ENCODE data around the gene RAB4A. TPM values are rescaled to one million over a fixed set of nuclear protein-coding genes. Genes with fewer than 3 reads are reported as not detected.

The RAB4A gene
- total RNA-seq, 1 donor from 2014 or later, result 44.1 TPM

DNA sequence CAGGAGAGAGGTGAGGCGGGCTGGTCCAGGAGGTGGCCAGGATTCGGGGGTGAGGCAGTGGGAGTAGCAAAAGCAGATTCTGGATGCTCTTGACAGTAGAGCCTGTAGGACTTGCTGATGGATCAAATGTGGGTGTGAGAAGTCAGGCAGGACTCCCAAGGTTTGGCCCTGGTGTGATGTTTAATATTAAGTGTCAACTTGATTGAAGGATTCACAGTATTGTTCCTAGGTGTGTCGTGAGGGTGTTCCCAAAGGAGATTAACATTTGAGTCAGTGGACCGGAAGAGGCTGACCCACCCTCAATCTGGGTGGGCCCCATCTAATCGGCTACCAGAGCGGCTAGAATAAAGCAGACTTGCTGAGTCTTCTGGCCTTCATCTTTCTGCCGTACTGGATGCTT lies 6.8 kb upstream of the RAB4A start:
- peaks cover 15% of the 10 kb centered on the region for H3K36me3 Mint-ChIP-seq
- H3K9me3 ChIP-seq (ENCODE audit: low read depth), result no peaks in the 10 kb centered on the region
- H3K27me3 Mint-ChIP-seq (ENCODE audit: insufficient read depth, low read depth), result peaks cover 3% of the 10 kb centered on the region
- peaks cover 16% of the 10 kb centered on the region for H3K9me3 Mint-ChIP-seq
- peaks cover 3% of the 10 kb centered on the region for H3F3A ChIP-seq (ENCODE audit: low read depth)
- H3K4me3 Mint-ChIP-seq, result no peak overlapping the region
- peaks cover 7% of the 10 kb centered on the region for H3K4me1 Mint-ChIP-seq
- H3K4me2 ChIP-seq, result no peak overlapping the region
- H4K20me1 ChIP-seq (ENCODE audit: low read depth), result no peaks in the 10 kb centered on the region
- TF ChIP-seq CTCF (IDR thresholded peaks at IDR 0.05) (no peak), EZH2phosphoT487 (IDR thresholded peaks at IDR 0.05) (no peak), EZH2 (IDR thresholded peaks at IDR 0.05) (no peak)
- H2AFZ ChIP-seq (replicated peaks), result no peak overlapping the region
- no peak overlapping the region for H3K27ac Mint-ChIP-seq
- H3K27ac ChIP-seq, result no peak overlapping the region
- no peaks in the 10 kb centered on the region for H3K4me1 ChIP-seq
- H3K9ac ChIP-seq, result no peak overlapping the region
- no peak overlapping the region for H3K4me3 ChIP-seq
- H3K79me2 ChIP-seq (ENCODE audit: low read depth), result no peaks in the 10 kb centered on the region
- no peak for DNase-seq (ENCODE audit: low spot score)
- H3K27me3 ChIP-seq, result no peaks in the 10 kb centered on the region
- H3K36me3 ChIP-seq, result no peaks in the 10 kb centered on the region

DNA sequence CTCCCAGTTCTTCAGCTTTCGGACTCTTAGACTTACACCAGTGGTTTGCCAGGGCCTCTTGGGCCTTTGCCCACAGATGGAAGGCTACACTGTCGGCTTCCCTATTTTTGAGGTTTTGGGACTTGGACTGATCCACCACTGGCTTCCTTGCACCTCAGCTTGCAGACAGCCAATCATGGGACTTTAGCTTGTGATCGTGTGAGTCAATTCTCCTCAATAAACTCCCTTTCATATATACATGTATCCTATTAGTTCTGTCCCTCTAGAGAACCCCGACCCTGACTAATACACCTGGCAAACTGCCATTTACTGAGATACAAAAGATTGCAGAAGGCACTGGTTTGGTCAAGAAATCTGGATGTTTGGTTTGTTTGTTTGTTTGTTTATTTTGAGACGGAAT lies 6.4 kb upstream of the RAB4A start:
- H3K36me3 ChIP-seq, result no peaks in the 10 kb centered on the region
- H3K27me3 Mint-ChIP-seq (ENCODE audit: insufficient read depth, low read depth), result peaks cover 3% of the 10 kb centered on the region
- DNase-seq (ENCODE audit: low spot score), result no peak
- H3K4me1 Mint-ChIP-seq, result peaks cover 7% of the 10 kb centered on the region
- H2AFZ ChIP-seq (replicated peaks), result no peak overlapping the region
- H3K27me3 ChIP-seq, result no peaks in the 10 kb centered on the region
- H3K9ac ChIP-seq, result no peak overlapping the region
- no peak overlapping the region for H3K4me3 Mint-ChIP-seq
- H3K36me3 Mint-ChIP-seq, result peaks cover 15% of the 10 kb centered on the region
- H3K9me3 ChIP-seq (ENCODE audit: low read depth), result no peaks in the 10 kb centered on the region
- peaks cover 16% of the 10 kb centered on the region for H3K9me3 Mint-ChIP-seq
- TF ChIP-seq EZH2phosphoT487 (IDR thresholded peaks at IDR 0.05) (no peak), EZH2 (IDR thresholded peaks at IDR 0.05) (no peak), CTCF (IDR thresholded peaks at IDR 0.05) (no peak)
- H3K4me3 ChIP-seq, result no peak overlapping the region
- no peaks in the 10 kb centered on the region for H4K20me1 ChIP-seq (ENCODE audit: low read depth)
- H3K4me2 ChIP-seq, result no peak overlapping the region
- H3K27ac ChIP-seq, result no peak overlapping the region
- peaks cover 6% of the 10 kb centered on the region for H3F3A ChIP-seq (ENCODE audit: low read depth)
- no peaks in the 10 kb centered on the region for H3K79me2 ChIP-seq (ENCODE audit: low read depth)
- no peak overlapping the region for H3K27ac Mint-ChIP-seq
- H3K4me1 ChIP-seq, result no peaks in the 10 kb centered on the region

DNA sequence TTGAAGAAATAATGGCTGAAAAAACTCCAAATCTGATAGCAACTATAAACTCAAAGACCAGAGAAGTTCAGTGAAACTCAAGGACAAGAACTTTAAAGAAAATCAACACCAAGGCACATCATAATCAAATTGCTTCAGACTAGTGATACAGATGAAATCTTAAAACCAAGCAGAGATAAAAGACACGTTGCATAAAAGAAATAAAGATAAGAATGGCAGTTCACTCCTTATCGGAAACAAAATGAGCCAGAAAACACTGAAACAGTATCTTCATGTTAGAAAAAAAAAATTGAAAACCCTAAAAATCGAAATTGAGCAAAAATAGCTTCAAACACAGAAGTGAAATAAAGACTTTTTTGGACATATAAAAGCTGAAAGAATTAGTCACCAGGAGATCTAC lies 4.6 kb upstream of the RAB4A start:
- no peaks in the 10 kb centered on the region for H3K79me2 ChIP-seq (ENCODE audit: low read depth)
- H3K9me3 Mint-ChIP-seq, result peaks cover 16% of the 10 kb centered on the region
- DNase-seq (ENCODE audit: low spot score), result no peak

More for the DNA sequence above, 4.6 kb upstream of the RAB4A start:
- TF ChIP-seq EZH2phosphoT487 (IDR thresholded peaks at IDR 0.05) (no peak), CTCF (IDR thresholded peaks at IDR 0.05) (no peak), EZH2 (IDR thresholded peaks at IDR 0.05) (no peak)
- no peaks in the 10 kb centered on the region for H3K9me3 ChIP-seq (ENCODE audit: low read depth)
- no peak overlapping the region for H3K4me2 ChIP-seq
- H3K4me1 ChIP-seq, result no peaks in the 10 kb centered on the region
- H3K9ac ChIP-seq, result no peak overlapping the region
- H4K20me1 ChIP-seq (ENCODE audit: low read depth), result no peaks in the 10 kb centered on the region
- Mint-ChIP-seq H3K4me3 (no peak overlapping the region), H3K27me3 (ENCODE audit: insufficient read depth, low read depth) (peaks cover 3% of the 10 kb centered on the region), H3K27ac (no peak overlapping the region), H3K36me3 (peaks cover 15% of the 10 kb centered on the region), H3K4me1 (peaks cover 7% of the 10 kb centered on the region)
- no peak overlapping the region for H2AFZ ChIP-seq (replicated peaks)
- no peak overlapping the region for H3K4me3 ChIP-seq
- no peaks in the 10 kb centered on the region for H3K36me3 ChIP-seq
- peaks cover 6% of the 10 kb centered on the region for H3K27me3 ChIP-seq
- H3K27ac ChIP-seq, result no peak overlapping the region
- peaks cover 21% of the 10 kb centered on the region for H3F3A ChIP-seq (ENCODE audit: low read depth)
